HT-29 (cell line): ENCODE data around the gene LRRN3. TPM values are rescaled to one million over a fixed set of nuclear protein-coding genes. Genes with fewer than 3 reads are reported as not detected.
"Not testable (repeated sequence)": the region's sequence is repeated elsewhere in the genome, so short reads cannot be mapped to it uniquely, and the experiment has no call there.

Experiments used
- DNase-seq: peaks from one replicate; pipeline ENCODE4 v3.0.0-alpha.2; 2015; ENCODE audit warnings: low spot score
- total RNA-seq: library from RNA; depleted of rRNA; stranded (reverse); fragments of >200 nt; shearing (Covaris generic); gene quantifications from 2 replicates; pipeline ENCODE4 v1.2.3, GENCODE V29; 2014; rRNA removed

The LRRN3 gene
- total RNA-seq: not detected in 2 replicates

GRCh38 chr7:111090846-111091245 is at the start of gene LRRN3:
Gene LRRN3 (plus strand): TSS chr7:111091127. CDS start chr7:111122773, 31,646 bp downstream.
- no peak for DNase-seq

- no peak for DNase-seq
Observed at GRCh38 chr7:111041577-111041976, 49.4 kb upstream of the LRRN3 start.

GRCh38 chr7:111042842-111043241 is 48.1 kb upstream of the LRRN3 start:
- no peak for DNase-seq

GRCh38 chr7:111043561-111043960 is 47.4 kb upstream of the LRRN3 start:
- DNase-seq: no peak

GRCh38 chr7:111045449-111045848 is 45.5 kb upstream of the LRRN3 start:
- no peak for DNase-seq

GRCh38 chr7:111047595-111047994 is 43.3 kb upstream of the LRRN3 start:
- DNase-seq: no peak

GRCh38 chr7:111049971-111050680 is 40.8 kb upstream of the LRRN3 start:
- DNase-seq: no peak

GRCh38 chr7:111050875-111051416 is 40.0 kb upstream of the LRRN3 start:
- DNase-seq: no peak

GRCh38 chr7:111051832-111052231 is 39.1 kb upstream of the LRRN3 start:
- DNase-seq: no peak

GRCh38 chr7:111053035-111053434 is 37.9 kb upstream of the LRRN3 start:
- DNase-seq: no peak

- no peak for DNase-seq
Observed at GRCh38 chr7:111056371-111056770, 34.6 kb upstream of the LRRN3 start.

- no peak for DNase-seq
Observed at GRCh38 chr7:111057066-111057465, 33.9 kb upstream of the LRRN3 start.

GRCh38 chr7:111059833-111060232 is 31.1 kb upstream of the LRRN3 start:
- DNase-seq: no peak

- DNase-seq: no peak
Observed at GRCh38 chr7:111063166-111063565, 27.8 kb upstream of the LRRN3 start.

GRCh38 chr7:111067251-111067650 is 23.7 kb upstream of the LRRN3 start:
- DNase-seq: no peak

GRCh38 chr7:111067682-111068081 is 23.2 kb upstream of the LRRN3 start:
- DNase-seq: no peak

- no peak for DNase-seq
Observed at GRCh38 chr7:111068618-111069017, 22.3 kb upstream of the LRRN3 start.

GRCh38 chr7:111071556-111071955 is 19.4 kb upstream of the LRRN3 start:
- DNase-seq: no peak

GRCh38 chr7:111072658-111073057 is 18.3 kb upstream of the LRRN3 start:
- not testable (repeated sequence) for DNase-seq

- no peak for DNase-seq
Observed at GRCh38 chr7:111074071-111074747, 16.7 kb upstream of the LRRN3 start.

GRCh38 chr7:111074748-111075146 is 16.2 kb upstream of the LRRN3 start:
- DNase-seq: no peak

GRCh38 chr7:111075498-111075897 is 15.4 kb upstream of the LRRN3 start:
- no peak for DNase-seq

GRCh38 chr7:111076205-111076604 is 14.7 kb upstream of the LRRN3 start:
- DNase-seq: no peak
